ENCODE data around the gene DGKG.

Gene DGKG

DNA sequence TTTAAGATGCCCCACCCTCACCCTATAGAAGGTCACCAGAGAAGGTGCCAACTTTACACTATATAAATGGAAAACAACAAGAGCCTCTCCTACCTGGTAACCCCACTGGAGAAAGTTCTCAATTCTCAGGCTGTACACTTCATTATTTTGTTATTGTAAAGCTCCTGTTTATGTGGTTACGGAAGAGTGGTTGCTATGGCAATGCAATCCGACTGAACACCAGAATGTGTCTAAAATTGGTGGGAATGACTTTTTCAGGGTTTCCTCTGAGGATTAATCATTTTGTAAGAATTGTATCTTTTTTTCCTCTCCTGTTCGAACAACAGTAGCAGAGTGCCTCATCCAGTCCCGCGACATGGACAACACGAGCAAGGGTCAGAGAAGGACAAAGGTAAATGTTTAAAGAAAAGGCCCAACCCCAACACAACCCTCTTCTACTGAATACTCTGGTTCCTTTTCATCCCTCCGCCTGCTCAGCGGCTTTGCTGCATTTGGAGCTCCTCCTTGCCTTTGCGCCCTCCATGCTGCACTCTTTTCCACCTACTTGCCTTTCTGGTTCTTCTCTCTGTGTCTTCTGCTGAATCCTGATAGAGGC is 45.3 kb downstream of the DGKG start:
- no peak for DNase-seq

DNA sequence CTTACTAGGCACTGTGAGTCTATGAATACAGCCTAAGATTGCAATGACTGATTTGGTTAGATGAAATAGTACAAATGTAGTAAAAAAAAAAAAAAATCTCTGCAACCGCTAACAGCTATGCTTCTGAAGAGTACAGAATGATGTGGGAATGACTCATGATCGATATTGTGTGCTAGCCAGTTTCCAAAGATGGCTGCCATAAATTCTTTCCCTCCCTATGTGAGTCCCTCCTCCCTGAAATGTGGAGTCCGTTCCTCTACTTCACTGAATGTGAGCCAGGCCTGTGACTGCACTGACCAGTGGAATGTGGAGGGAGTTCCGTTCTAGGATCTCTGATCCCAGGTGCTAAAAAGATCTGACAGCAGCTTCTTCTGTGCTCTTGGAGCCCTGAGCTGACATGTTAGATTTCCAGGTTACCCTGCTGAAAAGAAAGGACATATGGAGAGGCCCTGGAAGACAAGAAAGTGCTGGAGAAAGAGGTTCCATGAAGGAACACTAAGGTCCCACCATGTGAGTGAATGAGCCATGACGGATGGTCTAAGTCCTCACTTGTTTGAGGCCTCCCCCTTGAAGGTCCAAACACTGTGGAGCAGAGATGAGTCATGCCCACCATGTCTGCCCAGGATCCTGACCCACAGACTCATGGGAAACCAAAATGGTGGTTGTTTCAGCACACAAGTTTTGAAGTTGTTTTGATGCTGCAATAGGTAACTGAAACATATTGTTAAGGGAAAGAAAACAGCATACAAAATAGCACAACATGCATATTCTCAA is 46.3 kb downstream of the DGKG start:
- DNase-seq = no peak

DNA sequence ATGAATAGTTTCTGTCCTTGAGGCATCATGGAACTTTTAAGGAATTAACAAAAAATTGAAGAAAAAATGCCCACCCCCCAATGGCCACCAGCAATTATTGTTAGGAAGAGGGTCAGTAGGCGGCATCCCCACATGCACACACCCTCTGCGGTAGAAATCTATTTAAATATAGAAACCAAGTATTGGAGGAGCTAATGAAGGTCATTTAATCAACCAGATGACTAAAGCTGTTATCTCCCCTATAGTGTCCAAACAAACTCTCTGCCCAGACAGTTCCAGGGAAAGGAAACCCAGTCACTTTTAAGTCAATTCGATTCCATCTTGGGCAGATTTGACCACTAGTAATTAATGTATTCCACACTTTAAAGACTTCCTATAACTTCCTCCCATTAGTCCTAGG is 47.1 kb downstream of the DGKG start:
- no peak for DNase-seq

DNA sequence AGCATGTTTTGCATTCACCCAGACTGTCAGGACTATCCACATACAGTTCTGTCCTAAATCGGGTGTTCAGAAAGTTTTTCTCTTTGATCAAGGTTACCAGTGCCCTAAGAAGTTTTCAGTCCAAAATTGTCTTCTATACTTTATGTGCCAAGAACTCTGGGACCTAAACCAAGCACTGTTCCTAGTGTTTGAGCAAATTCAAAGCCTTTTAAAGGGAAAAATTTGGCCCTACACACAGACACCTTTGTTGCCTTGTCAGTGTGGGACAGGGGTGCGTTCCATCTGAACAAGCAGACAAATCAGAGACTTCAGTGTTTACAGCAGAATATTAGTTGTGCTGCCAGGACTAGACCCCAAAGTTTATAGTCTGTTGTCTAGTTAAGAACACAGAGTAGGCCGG is 50.6 kb downstream of the DGKG start:
- no peak for DNase-seq

DNA sequence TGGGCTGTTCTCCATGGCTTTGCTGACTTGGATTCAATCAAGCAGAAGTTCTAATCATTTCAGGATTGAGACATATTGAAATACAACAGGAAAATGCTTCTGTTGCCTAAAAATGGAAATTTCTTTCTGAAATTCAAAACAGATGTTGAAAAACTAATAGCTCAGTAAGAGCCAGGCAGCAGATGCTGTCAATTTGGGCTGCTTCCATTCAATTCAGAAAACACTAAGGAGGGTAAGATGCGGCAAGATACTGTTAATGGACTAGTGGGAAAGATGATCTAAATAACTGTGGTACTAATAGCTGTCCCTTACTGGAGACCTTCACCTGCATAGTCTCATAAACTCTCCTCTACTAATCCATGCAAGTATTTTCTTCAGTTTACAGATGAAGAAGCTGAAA is 53.5 kb downstream of the DGKG start:
- no peak for DNase-seq

DNA sequence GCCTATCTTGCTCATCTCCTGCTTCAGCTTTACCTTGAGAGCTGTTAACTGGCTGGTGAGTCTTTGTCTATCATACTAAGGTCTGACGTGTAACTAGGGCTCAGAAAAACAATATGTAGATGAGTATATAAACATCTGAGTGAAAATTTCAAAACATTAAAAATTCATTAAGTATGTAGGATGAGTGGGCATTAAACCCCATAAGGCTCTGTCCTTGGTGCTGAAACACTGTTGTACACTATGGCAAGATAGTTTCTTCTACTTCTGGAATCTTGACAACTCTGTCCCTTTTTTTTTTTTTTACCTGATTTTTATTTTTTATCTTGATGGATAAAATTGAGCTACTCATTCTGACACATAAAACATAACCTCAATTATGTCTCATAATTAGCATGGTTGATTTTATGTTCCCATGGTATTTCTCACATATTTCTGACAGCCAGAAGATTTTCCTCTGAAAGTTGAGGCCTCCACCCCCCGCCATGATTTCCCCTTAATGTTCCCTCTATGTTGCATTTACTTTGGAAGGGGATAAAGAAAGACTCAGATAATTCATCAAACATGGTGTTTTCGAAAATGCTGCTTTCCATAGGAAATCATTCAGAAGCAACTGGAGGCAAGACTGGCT is 54.3 kb downstream of the DGKG start:
- no peak for DNase-seq

DNA sequence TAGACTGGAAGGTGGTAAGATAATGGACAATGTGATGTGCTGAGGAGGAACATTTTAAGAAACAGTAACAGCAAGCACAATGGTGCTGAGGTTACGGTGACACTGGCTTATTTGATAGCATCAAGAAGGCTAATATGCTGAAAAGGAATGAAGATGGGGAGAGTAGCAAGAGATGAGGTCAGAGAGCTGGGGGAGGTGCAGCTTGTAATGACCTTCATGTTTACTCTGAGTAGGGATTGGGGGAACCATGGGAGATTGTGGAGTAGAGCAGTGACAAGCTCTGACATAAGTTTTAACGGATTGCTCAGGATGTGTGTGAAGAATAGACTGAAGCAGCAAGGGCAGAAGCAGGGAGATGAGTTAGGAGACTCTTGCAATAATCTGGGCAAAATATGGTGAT is 56.7 kb downstream of the DGKG start:
- no peak for DNase-seq

DNA sequence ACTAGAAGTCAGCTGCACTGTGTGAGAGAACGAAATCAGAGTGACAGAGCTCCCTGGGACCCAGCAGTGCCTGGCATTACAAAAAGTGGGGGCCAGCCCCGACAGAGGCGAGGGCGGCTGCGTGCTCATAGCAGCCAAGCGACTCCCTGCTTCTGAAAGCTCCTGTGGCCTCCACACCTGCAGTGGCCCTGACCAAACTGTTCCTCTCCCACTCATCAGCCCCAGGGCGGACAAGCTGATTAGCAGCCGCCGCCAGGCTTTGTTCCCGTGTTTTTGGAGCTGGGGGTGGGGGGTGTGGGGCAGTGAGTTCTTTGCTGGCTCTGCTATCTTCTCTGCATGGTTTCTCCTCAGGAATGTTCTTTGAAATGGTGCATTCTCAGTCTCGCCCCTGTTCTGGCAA is 58.1 kb downstream of the DGKG start:
- no peak for DNase-seq

DNA sequence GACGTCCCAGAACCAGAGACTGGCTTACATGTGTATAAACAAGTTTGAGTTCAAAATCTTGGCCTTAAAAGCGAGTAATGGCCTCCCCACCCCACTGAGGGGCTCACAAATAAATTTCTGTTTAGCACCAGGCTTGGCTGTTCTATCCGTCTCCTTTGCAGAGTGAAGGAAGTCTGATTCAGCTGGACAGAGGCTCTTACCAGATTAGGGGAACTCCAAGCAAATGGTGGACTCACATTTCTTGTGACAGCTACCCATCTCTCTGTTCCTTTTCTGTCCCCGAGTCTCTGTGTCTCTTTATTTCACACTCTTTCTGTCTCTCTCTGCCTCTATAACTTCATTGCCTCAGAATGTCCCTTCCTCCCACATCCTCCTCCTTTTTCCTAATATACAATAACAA is 62.7 kb downstream of the DGKG start:
- no peak for DNase-seq

DNA sequence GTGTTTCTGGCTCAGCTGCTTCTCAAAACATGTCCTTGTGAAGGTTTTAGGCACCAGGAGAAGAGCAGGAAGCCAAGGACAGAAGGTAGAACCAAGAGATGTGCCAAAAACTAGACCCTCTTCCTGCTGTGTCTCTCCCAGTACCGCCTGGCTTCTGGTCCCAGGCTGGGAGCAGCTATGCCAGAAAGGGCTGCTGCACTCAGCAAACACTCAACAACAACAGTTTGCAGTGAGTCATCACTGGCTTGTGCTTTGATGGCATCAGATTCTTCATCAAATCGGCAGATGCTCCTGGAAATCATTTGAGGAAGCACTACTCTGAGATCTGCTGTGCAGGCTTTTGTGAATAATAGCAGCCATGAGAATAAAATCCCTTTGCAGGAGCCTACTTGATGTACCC is 63.2 kb downstream of the DGKG start:
- no peak for DNase-seq

DNA sequence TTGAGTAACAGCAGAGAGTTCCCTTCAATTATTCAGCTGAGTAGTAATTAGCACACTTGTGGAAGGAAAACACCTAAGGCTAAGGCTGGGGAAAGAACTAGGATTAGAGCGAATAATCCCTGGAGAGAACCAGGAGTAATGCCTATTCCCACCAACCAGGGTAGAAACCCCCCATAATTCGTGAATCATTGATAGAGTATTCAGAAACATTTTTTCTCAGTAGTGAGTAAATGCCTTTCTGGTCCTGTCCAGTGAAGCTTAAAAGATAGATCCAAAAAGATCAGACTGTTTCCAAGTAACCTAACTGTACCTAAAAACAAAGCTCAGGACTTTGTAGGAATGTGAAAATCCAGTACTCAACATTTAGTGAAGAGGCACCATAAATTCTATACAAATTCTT is 71.2 kb downstream of the DGKG start:
- no peak for DNase-seq

DNA sequence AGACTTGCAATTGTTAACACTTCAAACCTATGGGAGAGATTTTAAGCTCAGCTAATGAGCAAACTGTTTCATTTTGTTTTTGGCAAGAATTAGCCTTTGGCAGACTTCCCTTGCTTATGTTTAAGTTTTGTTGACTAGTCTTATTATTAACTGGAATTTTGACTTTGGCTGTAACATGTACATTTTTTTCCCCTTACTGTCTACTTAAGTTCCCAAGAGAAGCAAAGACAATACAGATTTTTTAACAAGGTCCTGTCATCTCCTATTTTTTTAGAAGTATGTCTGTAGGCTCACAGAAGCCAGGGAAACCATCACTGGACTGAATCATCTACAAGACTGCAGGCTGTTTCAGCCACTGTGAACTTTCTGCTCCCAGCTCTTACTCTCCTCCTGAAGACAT is 74.3 kb downstream of the DGKG start:
- DNase-seq = no peak

DNA sequence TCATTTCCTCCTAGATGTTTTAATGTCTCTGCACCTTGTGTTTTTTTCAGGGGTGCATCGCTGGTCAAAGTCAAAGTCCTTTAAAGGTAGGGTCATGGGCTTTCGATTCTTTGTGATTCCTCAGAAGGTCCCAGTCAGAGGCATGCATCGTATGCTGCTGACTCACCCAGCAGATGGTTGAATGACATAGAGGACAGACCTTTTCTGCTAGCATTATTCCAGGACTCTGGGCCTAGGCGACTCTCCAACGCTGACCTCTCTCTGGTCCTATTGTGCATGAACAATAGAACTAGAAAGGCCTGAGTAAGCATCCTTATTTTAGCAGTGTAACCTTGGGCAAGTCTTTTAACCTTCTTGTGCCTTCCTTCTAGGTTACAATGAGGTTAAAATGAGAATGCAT is 75.9 kb downstream of the DGKG start:
- DNase-seq = no peak

DNA sequence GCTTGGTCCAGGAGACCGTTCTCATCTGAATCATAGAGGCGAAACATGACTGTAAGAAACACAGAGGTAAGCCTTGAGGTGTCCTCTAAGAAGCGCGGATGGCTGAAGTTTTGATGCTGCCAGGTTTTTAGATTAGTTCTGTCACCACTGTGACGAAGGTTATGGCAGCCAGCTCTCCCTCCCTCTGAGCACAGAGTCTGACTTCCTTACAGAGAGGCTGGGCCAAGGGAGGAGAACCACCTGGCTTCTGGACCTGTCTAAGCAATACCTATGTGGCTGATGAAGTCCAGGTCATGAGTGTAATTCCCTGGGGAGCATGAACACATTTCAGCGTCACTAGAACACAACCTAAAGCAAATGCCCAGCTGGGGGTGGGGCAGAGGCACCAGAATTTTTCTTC is 77.4 kb downstream of the DGKG start:
- DNase-seq = no peak

DNA sequence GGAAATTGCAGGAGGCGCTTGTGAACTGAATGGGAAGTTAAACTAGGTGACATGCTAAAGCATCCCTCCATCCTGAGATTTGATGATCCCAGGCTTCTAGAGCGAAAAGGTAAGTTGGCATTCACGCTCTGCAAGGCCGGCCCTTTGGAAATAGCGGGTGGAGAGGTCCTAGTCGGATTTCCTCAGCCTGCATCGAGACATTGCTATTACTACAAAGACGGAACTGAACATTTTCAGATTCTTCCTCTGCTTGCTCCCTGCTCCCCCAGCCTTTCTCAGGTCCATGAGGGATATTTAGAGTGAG is 77.7 kb downstream of the DGKG start:
- no peak for DNase-seq

DNA sequence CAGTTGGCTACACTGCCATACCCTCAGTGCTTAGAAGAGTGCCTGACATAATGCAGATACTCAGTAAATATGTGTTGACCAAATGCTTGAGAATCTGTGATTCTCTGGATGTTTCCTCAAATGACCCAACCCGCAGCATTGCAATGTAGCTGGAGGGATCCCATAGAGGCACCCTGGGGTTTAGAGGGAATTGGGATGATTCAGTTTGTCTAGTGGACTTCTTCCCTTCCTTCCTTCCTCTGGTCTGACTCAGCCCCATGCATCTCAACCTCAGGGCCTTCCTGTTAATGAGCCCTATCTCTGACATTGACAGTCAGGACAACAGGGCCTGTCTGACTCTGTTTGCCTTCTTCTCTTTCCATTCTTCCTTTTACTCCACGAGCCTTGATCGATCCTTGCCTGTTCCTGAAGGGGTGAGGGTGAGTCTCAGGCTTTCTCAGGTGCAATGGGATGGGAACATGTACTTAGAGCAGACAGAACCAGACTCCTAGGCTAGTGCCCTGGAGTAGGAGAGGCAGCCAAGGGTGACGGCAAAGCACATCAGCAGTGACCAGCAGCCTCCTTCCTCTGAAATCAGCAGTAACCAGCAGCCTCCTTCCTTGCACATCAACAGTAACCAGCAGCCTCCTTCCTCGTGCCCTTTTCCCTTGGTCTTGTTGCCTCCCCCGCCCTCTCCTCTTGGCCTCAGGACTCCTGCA is 78.2 kb downstream of the DGKG start:
- DNase-seq = no peak

DNA sequence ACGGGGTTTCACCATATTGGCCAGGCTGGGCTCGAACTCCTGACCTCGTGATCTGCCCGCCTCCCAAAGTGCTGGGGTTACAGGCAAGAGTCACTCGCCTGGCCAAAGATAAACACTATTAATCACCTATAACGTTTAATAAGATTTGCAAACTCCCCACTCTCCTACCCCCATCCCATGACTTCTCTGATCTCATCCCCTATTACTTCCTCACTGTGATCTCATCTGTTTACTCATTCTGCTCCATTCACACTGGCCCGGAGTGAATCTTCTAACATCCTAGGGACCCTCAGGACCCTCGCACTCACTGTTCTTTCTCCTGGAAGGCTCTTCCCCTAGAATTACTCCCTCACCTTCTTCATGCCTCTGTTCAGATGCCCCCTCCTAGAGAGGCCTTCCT is 78.9 kb downstream of the DGKG start:
- DNase-seq = no peak

DNA sequence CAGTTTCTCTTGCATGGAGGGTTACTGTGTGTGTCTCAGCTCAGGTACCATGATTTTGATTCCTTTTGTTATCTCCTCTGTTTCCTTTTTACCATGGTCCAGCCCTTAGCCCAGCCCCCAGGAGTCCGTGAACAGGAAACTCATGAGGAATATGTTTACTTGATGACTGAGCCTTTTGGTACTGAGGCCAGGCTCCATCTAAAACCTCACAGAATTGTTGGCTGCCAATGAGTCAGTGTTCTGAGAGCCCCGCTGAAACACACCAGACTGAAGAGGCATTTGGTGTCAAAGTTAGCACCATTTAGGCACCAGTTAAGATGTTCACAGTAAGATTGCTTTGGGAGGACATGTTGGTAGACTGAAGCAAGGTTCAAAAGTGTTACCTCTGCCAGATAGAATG is 80.9 kb downstream of the DGKG start:
- no peak for DNase-seq

DNA sequence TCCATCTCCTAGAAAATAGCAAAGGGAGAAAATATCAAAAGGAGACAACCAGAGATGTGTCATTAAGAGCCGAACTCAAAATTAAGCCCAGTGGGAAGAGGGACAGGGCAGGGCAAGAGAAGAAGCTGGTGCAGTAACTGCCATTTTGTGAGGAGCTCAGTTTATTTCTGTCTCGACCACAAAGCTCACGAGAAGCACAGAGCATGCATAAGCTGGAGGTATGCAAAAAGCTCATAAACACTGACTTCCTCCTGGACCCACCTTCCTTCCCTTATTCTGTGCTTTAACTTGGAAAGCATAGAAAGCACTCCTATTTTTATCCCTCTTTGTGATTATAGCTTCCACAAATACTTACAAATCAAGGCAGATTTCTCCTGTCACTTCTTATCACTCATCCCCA is 81.3 kb downstream of the DGKG start:
- no peak for DNase-seq

DNA sequence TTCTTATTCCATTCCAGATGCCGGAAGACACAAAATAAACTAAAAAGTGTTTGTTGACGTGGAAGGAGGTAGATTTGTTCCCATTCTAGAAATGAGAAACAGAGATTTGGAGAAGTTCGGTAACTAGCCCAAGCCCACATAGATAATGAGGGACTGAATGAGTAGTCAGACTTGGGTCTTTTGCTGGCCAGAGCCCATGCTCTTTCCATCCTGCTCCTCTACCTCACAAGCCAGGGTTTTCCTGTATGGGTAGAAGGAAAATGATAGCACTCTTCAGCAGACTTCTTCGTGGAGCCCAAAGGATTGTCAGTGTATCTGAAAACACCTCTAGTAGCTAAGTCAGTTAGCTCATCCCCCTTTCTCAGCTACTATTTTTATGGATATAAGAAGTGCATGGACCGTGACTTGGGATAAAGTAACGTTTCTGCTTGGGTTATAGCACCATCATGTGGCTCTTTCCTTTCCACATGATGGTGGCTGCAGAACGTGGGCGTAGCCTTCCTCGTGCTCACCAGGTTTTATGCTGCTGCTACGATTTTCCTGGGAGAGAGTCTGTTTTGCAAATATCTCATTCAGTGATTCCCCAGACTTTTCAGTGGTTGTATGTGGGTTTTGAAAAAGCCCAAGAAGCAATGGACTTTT is 84.6 kb downstream of the DGKG start:
- DNase-seq = peak; percentile 59

DNA sequence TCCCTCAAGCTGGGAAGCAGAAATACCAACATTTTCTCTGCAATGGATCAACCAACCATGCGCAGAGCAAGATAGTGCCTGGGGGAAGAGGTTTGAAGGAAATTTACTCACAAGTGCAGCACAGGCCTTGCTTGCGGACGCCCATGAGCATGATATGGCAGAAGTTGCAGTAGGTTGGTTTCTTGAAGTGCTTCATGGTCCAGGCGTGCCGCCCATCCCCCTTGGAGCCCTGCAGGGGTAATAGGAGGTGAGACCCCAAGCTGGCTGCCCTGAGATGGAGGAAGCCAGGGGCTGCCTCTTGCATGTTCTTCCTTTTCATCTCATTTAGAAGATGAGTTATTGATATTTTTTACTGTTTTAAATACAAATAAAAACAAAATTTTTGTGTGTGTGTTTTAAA is 86.6 kb downstream of the DGKG start:
- no peak for DNase-seq

DNA sequence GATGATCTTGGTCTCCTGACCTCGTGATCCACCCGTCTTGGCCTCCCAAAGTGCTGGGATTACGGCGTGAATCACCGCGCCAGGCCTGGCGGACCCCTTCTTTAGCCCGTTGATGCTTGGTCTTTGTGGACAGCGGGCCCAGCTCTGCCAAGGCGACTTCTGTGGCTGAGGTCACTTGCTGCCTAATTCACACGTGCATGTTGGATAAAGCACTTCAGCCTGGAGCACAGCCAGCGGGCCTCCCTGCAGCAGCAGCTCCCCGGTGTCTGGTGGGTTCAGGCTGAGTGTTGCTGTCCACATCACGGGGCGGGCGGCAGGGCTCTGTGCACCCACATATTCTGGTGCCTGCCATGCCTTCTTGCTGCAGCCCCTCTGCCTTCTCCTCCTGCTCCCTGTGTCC is 88.4 kb downstream of the DGKG start:
- DNase-seq = no peak

DNA sequence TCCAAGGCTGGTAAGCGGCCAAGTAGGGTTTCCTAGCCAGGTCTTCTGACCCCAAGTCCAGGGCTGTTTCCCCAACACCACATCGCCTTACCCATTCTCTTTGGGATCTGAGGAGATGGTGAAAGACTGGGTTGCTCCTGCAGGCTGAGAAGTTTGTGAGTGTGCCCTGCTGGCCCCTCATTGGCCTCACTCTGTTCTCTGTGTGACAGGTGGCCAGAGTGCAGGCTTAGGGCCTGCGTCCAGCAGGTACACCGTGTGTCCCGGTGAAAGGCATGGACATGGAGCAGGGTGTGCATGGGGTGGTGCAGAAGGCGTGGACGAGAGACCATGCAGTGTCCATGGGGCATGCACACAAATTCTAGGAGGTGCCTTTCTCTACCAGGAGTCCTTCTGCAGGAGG is 91.3 kb downstream of the DGKG start:
- no peak for DNase-seq
